Osteoblast (primary cell): ENCODE measurements around the gene RETSAT. TPM values are rescaled to one million over a fixed set of nuclear protein-coding genes. Genes with fewer than 3 reads are reported as not detected.

Source experiments
- DNase-seq: peaks from one replicate; pipeline ENCODE4 v3.0.0; 2011; ENCODE audit warnings: low spot score, mixed read lengths; ENCODE audit not compliant: insufficient read length; ENCODE audit errors: missing footprints
- H2AFZ ChIP-seq: 2 replicates; pipeline ENCODE4 v1.6.0; 2011; ENCODE audit warnings: mild to moderate bottlenecking, low read length
- H3K27ac ChIP-seq: 2 replicates; pipeline ENCODE4 v1.5.1; 2011; ENCODE audit warnings: mild to moderate bottlenecking, low read depth, low read length, moderate library complexity
- H3K27me3 ChIP-seq: 2 replicates; pipeline ENCODE4 v1.6.0; 2012; ENCODE audit warnings: mild to moderate bottlenecking, control low read depth, inconsistent platforms, low read length, moderate library complexity; ENCODE audit not compliant: insufficient read depth
- H3K36me3 ChIP-seq: 2 replicates; pipeline ENCODE4 v1.5.1; 2011; ENCODE audit warnings: mild to moderate bottlenecking, low read length, control low read depth, moderate library complexity; ENCODE audit not compliant: insufficient read depth
- H3K4me1 ChIP-seq: 2 replicates; pipeline ENCODE4 v1.5.1; 2011; ENCODE audit warnings: mild to moderate bottlenecking, low read length, control low read depth, moderate library complexity; ENCODE audit not compliant: insufficient read depth
- H3K4me2 ChIP-seq: 2 replicates; pipeline ENCODE4 v1.6.0; 2011; ENCODE audit warnings: mild to moderate bottlenecking, low read length; ENCODE audit not compliant: insufficient read depth
- H3K4me3 ChIP-seq: fragments of 200-600 bp; sonication (generic); 3 replicates; pipeline ENCODE4 v1.5.1; 2012; ENCODE audit warnings: mild to moderate bottlenecking, low read length, inconsistent platforms; ENCODE audit not compliant: insufficient read depth
- H3K79me2 ChIP-seq: 2 replicates; pipeline ENCODE4 v1.6.0; 2012; ENCODE audit warnings: mild to moderate bottlenecking, low read length, control low read depth, inconsistent platforms; ENCODE audit not compliant: insufficient read depth
- H3K9me3 ChIP-seq: 2 replicates; pipeline ENCODE4 v1.5.1; 2011; ENCODE audit warnings: low read depth, low read length, control low read depth
- H4K20me1 ChIP-seq: 2 replicates; pipeline ENCODE4 v1.6.0; 2012; ENCODE audit warnings: mild to moderate bottlenecking, low read length, control low read depth; ENCODE audit not compliant: insufficient read depth
- total RNA-seq: library from RNA; depleted of rRNA; stranded (reverse); fragments of >200 nt; gene quantifications from 2 replicates; pipeline ENCODE4 v1.2.3, GENCODE V29; 2012
- TF ChIP-seq, protein P1 (sequence below): IDR thresholded peaks from 2 replicates; pipeline ENCODE4 v1.5.1; 2011; ENCODE audit warnings: mild to moderate bottlenecking, low read depth, low read length, moderate library complexity; ENCODE audit errors: extremely low read depth

RETSAT gene
- total RNA-seq, 1 donor, result 41.6 TPM

GRCh38 chr2:85310330-85310729, 44.0 kb downstream of the RETSAT start:
- Histone ChIP-seq H2AFZ (no peak overlapping the region), H3K9me3 (no peaks in the 10 kb centered on the region), H3K27ac (no peak overlapping the region), H3K79me2 (no peaks in the 10 kb centered on the region), H3K27me3 (no peaks in the 10 kb centered on the region), H3K4me1 (peaks cover 10% of the 10 kb centered on the region), H4K20me1 (peaks cover 7% of the 10 kb centered on the region), H3K4me3 (no peak overlapping the region), H3K36me3 (peaks cover 37% of the 10 kb centered on the region), H3K4me2 (no peak overlapping the region)
- no peak for DNase-seq
- TF ChIP-seq, protein P1, sequence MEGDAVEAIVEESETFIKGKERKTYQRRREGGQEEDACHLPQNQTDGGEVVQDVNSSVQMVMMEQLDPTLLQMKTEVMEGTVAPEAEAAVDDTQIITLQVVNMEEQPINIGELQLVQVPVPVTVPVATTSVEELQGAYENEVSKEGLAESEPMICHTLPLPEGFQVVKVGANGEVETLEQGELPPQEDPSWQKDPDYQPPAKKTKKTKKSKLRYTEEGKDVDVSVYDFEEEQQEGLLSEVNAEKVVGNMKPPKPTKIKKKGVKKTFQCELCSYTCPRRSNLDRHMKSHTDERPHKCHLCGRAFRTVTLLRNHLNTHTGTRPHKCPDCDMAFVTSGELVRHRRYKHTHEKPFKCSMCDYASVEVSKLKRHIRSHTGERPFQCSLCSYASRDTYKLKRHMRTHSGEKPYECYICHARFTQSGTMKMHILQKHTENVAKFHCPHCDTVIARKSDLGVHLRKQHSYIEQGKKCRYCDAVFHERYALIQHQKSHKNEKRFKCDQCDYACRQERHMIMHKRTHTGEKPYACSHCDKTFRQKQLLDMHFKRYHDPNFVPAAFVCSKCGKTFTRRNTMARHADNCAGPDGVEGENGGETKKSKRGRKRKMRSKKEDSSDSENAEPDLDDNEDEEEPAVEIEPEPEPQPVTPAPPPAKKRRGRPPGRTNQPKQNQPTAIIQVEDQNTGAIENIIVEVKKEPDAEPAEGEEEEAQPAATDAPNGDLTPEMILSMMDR, result no peak

DNA sequence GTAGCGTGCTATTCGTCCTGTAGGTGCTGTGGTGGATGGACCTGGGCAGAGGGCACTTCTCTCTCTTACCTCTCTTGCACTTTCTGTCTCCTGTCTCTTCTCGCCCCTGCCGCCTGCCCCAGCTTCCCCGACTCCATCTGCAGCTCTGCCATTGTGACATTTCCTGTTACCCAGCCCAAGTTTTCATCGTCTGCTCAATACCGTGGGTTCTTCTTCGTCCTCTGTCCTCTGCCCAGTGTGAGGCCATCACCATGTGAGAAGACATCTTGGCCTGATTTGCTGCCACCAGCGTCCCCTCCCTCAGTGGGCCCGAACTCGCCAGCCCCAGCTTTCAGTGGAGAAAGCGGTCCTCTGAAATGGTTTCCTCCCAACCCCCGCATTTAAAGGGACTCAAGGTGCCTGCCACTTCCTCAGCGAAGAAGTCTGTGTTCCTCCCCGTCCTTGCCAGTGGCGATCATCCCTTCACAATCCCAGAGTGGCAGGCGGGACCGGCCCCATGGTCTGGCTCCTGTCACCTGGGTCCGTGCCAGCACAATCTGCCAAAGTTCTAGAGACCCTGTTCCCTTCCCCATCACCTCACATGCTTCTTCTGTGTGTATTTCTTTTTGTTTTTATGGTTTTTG, 44.5 kb downstream of the RETSAT start:
- Histone ChIP-seq H3K4me3 (no peak overlapping the region), H4K20me1 (peaks cover 5% of the 10 kb centered on the region), H2AFZ (no peak overlapping the region), H3K4me2 (no peak overlapping the region), H3K36me3 (peaks cover 32% of the 10 kb centered on the region), H3K27ac (no peak overlapping the region), H3K27me3 (no peaks in the 10 kb centered on the region), H3K4me1 (peaks cover 10% of the 10 kb centered on the region), H3K9me3 (no peaks in the 10 kb centered on the region), H3K79me2 (no peaks in the 10 kb centered on the region)
- no peak for DNase-seq
- TF ChIP-seq, protein P1, result no peak

- H3K79me2 ChIP-seq, result no peaks in the 10 kb centered on the region
Observed at GRCh38 chr2:85308896-85309555, 45.3 kb downstream of the RETSAT start.

GRCh38 chr2:85308201-85308600, 46.1 kb downstream of the RETSAT start:
- peaks cover 2% of the 10 kb centered on the region for H4K20me1 ChIP-seq
- H3K27me3 ChIP-seq, result no peaks in the 10 kb centered on the region
- no peak overlapping the region for H3K4me2 ChIP-seq
- H3K4me3 ChIP-seq, result no peak overlapping the region
- H3K9me3 ChIP-seq, result no peaks in the 10 kb centered on the region
- H3K36me3 ChIP-seq, result peaks cover 24% of the 10 kb centered on the region
- no peak for DNase-seq
- TF ChIP-seq, protein P1, result no peak
- H3K27ac ChIP-seq, result no peak overlapping the region
- H3K4me1 ChIP-seq, result peaks cover 10% of the 10 kb centered on the region
- no peak overlapping the region for H2AFZ ChIP-seq
- no peaks in the 10 kb centered on the region for H3K79me2 ChIP-seq

More at GRCh38 chr2:85308896-85309555, 45.3 kb downstream of the RETSAT start:
- Histone ChIP-seq H3K4me1 (peaks cover 10% of the 10 kb centered on the region), H3K27me3 (no peaks in the 10 kb centered on the region), H4K20me1 (peaks cover 2% of the 10 kb centered on the region), H3K4me2 (peak overlapping the region; percentile 44), H3K27ac (no peak overlapping the region), H2AFZ (no peak overlapping the region), H3K9me3 (no peaks in the 10 kb centered on the region), H3K36me3 (peaks cover 25% of the 10 kb centered on the region), H3K4me3 (no peak overlapping the region)
- DNase-seq, result peak; percentile 95
- TF ChIP-seq, protein P1, result no peak
